ENCODE data around the gene CNTN4.

Gene CNTN4

GRCh38 chr3:2938711-2939110, 840.0 kb downstream of the CNTN4 start:
- no peak for DNase-seq (ENCODE audit: low spot score)
- in situ Hi-C loops (cut with MboI; ENCODE audit: low sequenced_read_pairs, unreplicated experiment) = no loop called here
- no peak for TF ChIP-seq CTCF (IDR thresholded peaks at IDR 0.05; ENCODE audit: borderline replicate concordance, control extremely low read depth, extremely low read depth, insufficient read depth, missing control alignments)

- in situ Hi-C loops (cut with MboI; ENCODE audit: low sequenced_read_pairs, unreplicated experiment) = no loop called here
- no peak for TF ChIP-seq CTCF (IDR thresholded peaks at IDR 0.05; ENCODE audit: borderline replicate concordance, control extremely low read depth, extremely low read depth, insufficient read depth, missing control alignments)
- DNase-seq (ENCODE audit: low spot score) = no peak
These were observed 841.4 kb downstream of the CNTN4 start for GRCh38 chr3:2940062-2940461.

GRCh38 chr3:2944628-2945027, 846.0 kb downstream of the CNTN4 start:
- DNase-seq (ENCODE audit: low spot score) = no peak
- no peak for TF ChIP-seq CTCF (IDR thresholded peaks at IDR 0.05; ENCODE audit: borderline replicate concordance, control extremely low read depth, extremely low read depth, insufficient read depth, missing control alignments)
- in situ Hi-C loops (cut with MboI; ENCODE audit: low sequenced_read_pairs, unreplicated experiment) = no loop called here

GRCh38 chr3:2945121-2945520, 846.5 kb downstream of the CNTN4 start:
- no peak for TF ChIP-seq CTCF (IDR thresholded peaks at IDR 0.05; ENCODE audit: borderline replicate concordance, control extremely low read depth, extremely low read depth, insufficient read depth, missing control alignments)
- in situ Hi-C loops (cut with MboI; ENCODE audit: low sequenced_read_pairs, unreplicated experiment) = no loop called here

GRCh38 chr3:2947536-2947935, 848.9 kb downstream of the CNTN4 start:
- in situ Hi-C loops (cut with MboI; ENCODE audit: low sequenced_read_pairs, unreplicated experiment) = no loop called here
- no peak for DNase-seq (ENCODE audit: low spot score)
- TF ChIP-seq CTCF (IDR thresholded peaks at IDR 0.05; ENCODE audit: borderline replicate concordance, control extremely low read depth, extremely low read depth, insufficient read depth, missing control alignments) = no peak

More at GRCh38 chr3:2945121-2945520, 846.5 kb downstream of the CNTN4 start:
- no peak for DNase-seq (ENCODE audit: low spot score)

GRCh38 chr3:2948882-2949281, 850.2 kb downstream of the CNTN4 start:
- TF ChIP-seq CTCF (IDR thresholded peaks at IDR 0.05; ENCODE audit: borderline replicate concordance, control extremely low read depth, extremely low read depth, insufficient read depth, missing control alignments) = no peak
- no peak for DNase-seq (ENCODE audit: low spot score)
- in situ Hi-C loops (cut with MboI; ENCODE audit: low sequenced_read_pairs, unreplicated experiment) = no loop called here

GRCh38 chr3:2950159-2950558, 851.5 kb downstream of the CNTN4 start:
- TF ChIP-seq CTCF (IDR thresholded peaks at IDR 0.05; ENCODE audit: borderline replicate concordance, control extremely low read depth, extremely low read depth, insufficient read depth, missing control alignments) = no peak

More at GRCh38 chr3:2950159-2950558, 851.5 kb downstream of the CNTN4 start:
- in situ Hi-C loops (cut with MboI; ENCODE audit: low sequenced_read_pairs, unreplicated experiment) = no loop called here
- no peak for DNase-seq (ENCODE audit: low spot score)
